NCI-H1694 (cell line): ENCODE measurements around the gene LHX3.
"Not testable (repeated sequence)": the region's sequence is repeated elsewhere in the genome, so short reads cannot be mapped to it uniquely, and the experiment has no call there.

Experiments used
- DNase-seq: peaks from one replicate; lab custom pipeline; 2025; lab: John Stamatoyannopoulos, UW

LHX3 gene

GRCh38 chr9:136241542-136241941 lies 36.6 kb upstream of the LHX3 start:
- DNase-seq = no peak

GRCh38 chr9:136240941-136241340 lies 36.0 kb upstream of the LHX3 start:
- DNase-seq = no peak

- no peak for DNase-seq
Measured at GRCh38 chr9:136239983-136240330, 35.0 kb upstream of the LHX3 start.

- DNase-seq = peak; percentile 74
Measured at GRCh38 chr9:136239135-136239982, 34.4 kb upstream of the LHX3 start.

- no peak for DNase-seq
Measured at GRCh38 chr9:136238342-136238732, 33.4 kb upstream of the LHX3 start.

- no peak for DNase-seq
Measured at GRCh38 chr9:136237486-136238341, 32.8 kb upstream of the LHX3 start.

GRCh38 chr9:136236471-136237410 lies 31.8 kb upstream of the LHX3 start:
- not testable (repeated sequence) for DNase-seq

GRCh38 chr9:136235709-136236455 lies 31.0 kb upstream of the LHX3 start:
- no peak for DNase-seq

- no peak for DNase-seq
Measured at GRCh38 chr9:136235171-136235570, 30.2 kb upstream of the LHX3 start.

- no peak for DNase-seq
Measured at GRCh38 chr9:136234597-136234996, 29.7 kb upstream of the LHX3 start.

- DNase-seq = no peak
Measured at GRCh38 chr9:136233868-136234267, 28.9 kb upstream of the LHX3 start.

- DNase-seq = no peak
Measured at GRCh38 chr9:136233411-136233810, 28.5 kb upstream of the LHX3 start.

GRCh38 chr9:136232969-136233368 lies 28.0 kb upstream of the LHX3 start:
- no peak for DNase-seq

- no peak for DNase-seq
Measured at GRCh38 chr9:136231478-136232297, 26.8 kb upstream of the LHX3 start.

GRCh38 chr9:136230773-136231172 lies 25.8 kb upstream of the LHX3 start:
- no peak for DNase-seq

GRCh38 chr9:136230365-136230764 lies 25.4 kb upstream of the LHX3 start:
- DNase-seq = no peak

GRCh38 chr9:136229096-136230065 lies 24.5 kb upstream of the LHX3 start:
- no peak for DNase-seq

- no peak for DNase-seq
Measured at GRCh38 chr9:136228107-136228875, 23.4 kb upstream of the LHX3 start.
